OCI-LY7 (cell line): ENCODE measurements around the gene GBP4. TPM values are rescaled to one million over a fixed set of nuclear protein-coding genes. Genes with fewer than 3 reads are reported as not detected.

ENCODE experiments used
- BruUV-seq: library from RNA; stranded (reverse); fragments of 400-500 nt; replicated peaks from 2 replicates; lab custom pipeline; 2021; lab: Mats Ljungman, UMichigan
- CTCF ChIA-PET: fragments of 300-600 bp; sonication (Branson Sonifier 250); formaldehyde crosslinking; loops from one replicate; lab custom pipeline; 2022; ENCODE audit warnings: antibody characterized with exemption; ENCODE audit not compliant: unreplicated experiment; lab: Charles Lee
- POLR2A ChIA-PET: fragments of 300-600 bp; sonication (Branson Sonifier 250); formaldehyde crosslinking; loops from one replicate; lab custom pipeline; 2022; ENCODE audit warnings: antibody characterized with exemption; lab: Charles Lee
- DNase-seq: peaks from one replicate; pipeline ENCODE4 v3.0.0-alpha.2; 2015; ENCODE audit warnings: low spot score
- H2AFZ ChIP-seq: fragments of 200-600 bp; sonication (generic), shearing (Covaris generic); 2 replicates; pipeline ENCODE4 v1.6.1; 2014; ENCODE audit warnings: mild to moderate bottlenecking, antibody characterized with exemption, low read length, moderate library complexity
- H3K27ac ChIP-seq: fragments of 200-600 bp; sonication (generic); 2 replicates; pipeline ENCODE4 v1.5.1; 2014; ENCODE audit warnings: mixed run types, low read depth, mild to moderate bottlenecking, moderate library complexity, low read length, inconsistent platforms; ENCODE audit not compliant: poor library complexity, severe bottlenecking
- H3K36me3 ChIP-seq: fragments of 200-600 bp; sonication (generic); 2 replicates; pipeline ENCODE4 v1.6.1; 2014; ENCODE audit warnings: mild to moderate bottlenecking, antibody characterized with exemption, low read length, moderate library complexity, mixed read lengths; ENCODE audit not compliant: insufficient read depth
- H3K4me1 ChIP-seq: fragments of 200-600 bp; sonication (generic); 2 replicates; pipeline ENCODE4 v1.5.1; 2014; ENCODE audit warnings: mild to moderate bottlenecking, low read length; ENCODE audit not compliant: insufficient read depth, poor library complexity, severe bottlenecking
- H3K4me2 ChIP-seq: fragments of 200-600 bp; sonication (generic); 2 replicates; pipeline ENCODE4 v1.6.1; 2014; ENCODE audit warnings: mild to moderate bottlenecking, low read length
- H3K4me3 ChIP-seq: fragments of 200-600 bp; sonication (generic); 2 replicates; pipeline ENCODE4 v1.5.1; 2014; ENCODE audit warnings: mild to moderate bottlenecking, low read depth, low read length; ENCODE audit not compliant: poor library complexity, severe bottlenecking
- H3K79me2 ChIP-seq: fragments of 200-600 bp; sonication (generic); 2 replicates; pipeline ENCODE4 v1.6.1; 2016; ENCODE audit warnings: low read depth, mild to moderate bottlenecking, low read length, moderate library complexity, mixed read lengths; ENCODE audit not compliant: insufficient read depth
- H3K9me2 ChIP-seq: fragments of 200-600 bp; sonication (generic); 2 replicates; pipeline ENCODE4 v1.6.1; 2016; ENCODE audit warnings: mild to moderate bottlenecking, low read length, mixed read lengths; ENCODE audit not compliant: insufficient read depth
- H3K9me3 ChIP-seq: fragments of 200-600 bp; sonication (generic); 2 replicates; pipeline ENCODE4 v1.6.1; 2014; ENCODE audit warnings: mild to moderate bottlenecking, mixed run types, low read length, mixed read lengths
- H4K20me1 ChIP-seq: fragments of 200-600 bp; sonication (generic); 2 replicates; pipeline ENCODE4 v1.6.1; 2014; ENCODE audit warnings: mild to moderate bottlenecking, antibody characterized with exemption, low read length, moderate library complexity, mixed read lengths; ENCODE audit not compliant: insufficient read depth
- EZH2phosphoT487 ChIP-seq: fragments of 200-600 bp; sonication (generic); IDR thresholded peaks from 2 replicates; pipeline ENCODE4 v1.6.1; 2018; ENCODE audit warnings: low read depth, borderline replicate concordance, mild to moderate bottlenecking, mixed run types, antibody characterized with exemption, low read length, moderate library complexity, mixed read lengths
- intact Hi-C: fragments of 100-400 bp; cut with micrococcal nuclease; formaldehyde crosslinking; loops from one replicate; pipeline ENCODE4 v1.10.0; 2022; ENCODE audit not compliant: unreplicated experiment
- total RNA-seq, 2 experiments: library from RNA; depleted of rRNA in 1 of 2; stranded (reverse); fragments of >200 nt in 1 of 2; shearing (Covaris generic) in 1 of 2; gene quantifications; 2 replicates each; pipeline ENCODE4 v1.2.3, GENCODE V29; 2014 to 2022
- TF ChIP-seq, protein P1 (sequence below): fragments of 200-600 bp; sonication (generic); conservative IDR thresholded peaks from 2 replicates; pipeline ENCODE4 v1.5.1; 2014; ENCODE audit warnings: mild to moderate bottlenecking, antibody characterized with exemption, low read length, moderate library complexity, mixed read lengths

The GBP4 gene
- total RNA-seq, 2 experiments from 2014 or later = not detected

DNA sequence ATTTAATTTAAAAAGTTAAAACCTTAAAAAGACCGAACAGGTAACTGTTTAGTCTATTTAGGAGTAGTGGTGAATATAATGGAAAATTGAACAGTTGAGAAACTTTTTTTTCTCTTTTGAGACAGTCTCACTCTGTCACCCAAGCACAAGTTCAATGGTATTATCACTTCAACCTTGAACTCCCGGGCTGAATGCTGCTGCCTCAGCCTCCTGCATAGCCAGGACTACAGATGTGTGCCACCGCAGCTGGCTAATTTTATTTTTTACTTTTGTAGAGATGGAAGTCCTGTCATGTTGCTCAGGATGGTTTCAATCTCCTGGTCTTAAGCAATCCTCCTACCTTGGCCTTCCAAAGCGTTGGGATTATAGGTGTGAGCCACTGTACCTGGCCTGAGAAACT is 56.6 kb downstream of the GBP4 start:
- Histone ChIP-seq H3K4me1 (no peaks in the 10 kb centered on the region), H3K9me3 (no peaks in the 10 kb centered on the region), H3K36me3 (no peaks in the 10 kb centered on the region), H3K4me2 (no peak overlapping the region), H3K9me2 (no peaks in the 10 kb centered on the region), H2AFZ (no peak overlapping the region), H3K27ac (no peak overlapping the region), H4K20me1 (no peaks in the 10 kb centered on the region), H3K4me3 (no peak overlapping the region), H3K79me2 (no peaks in the 10 kb centered on the region)
- TF ChIP-seq, protein P1, sequence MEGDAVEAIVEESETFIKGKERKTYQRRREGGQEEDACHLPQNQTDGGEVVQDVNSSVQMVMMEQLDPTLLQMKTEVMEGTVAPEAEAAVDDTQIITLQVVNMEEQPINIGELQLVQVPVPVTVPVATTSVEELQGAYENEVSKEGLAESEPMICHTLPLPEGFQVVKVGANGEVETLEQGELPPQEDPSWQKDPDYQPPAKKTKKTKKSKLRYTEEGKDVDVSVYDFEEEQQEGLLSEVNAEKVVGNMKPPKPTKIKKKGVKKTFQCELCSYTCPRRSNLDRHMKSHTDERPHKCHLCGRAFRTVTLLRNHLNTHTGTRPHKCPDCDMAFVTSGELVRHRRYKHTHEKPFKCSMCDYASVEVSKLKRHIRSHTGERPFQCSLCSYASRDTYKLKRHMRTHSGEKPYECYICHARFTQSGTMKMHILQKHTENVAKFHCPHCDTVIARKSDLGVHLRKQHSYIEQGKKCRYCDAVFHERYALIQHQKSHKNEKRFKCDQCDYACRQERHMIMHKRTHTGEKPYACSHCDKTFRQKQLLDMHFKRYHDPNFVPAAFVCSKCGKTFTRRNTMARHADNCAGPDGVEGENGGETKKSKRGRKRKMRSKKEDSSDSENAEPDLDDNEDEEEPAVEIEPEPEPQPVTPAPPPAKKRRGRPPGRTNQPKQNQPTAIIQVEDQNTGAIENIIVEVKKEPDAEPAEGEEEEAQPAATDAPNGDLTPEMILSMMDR = no peak
- no peak for TF ChIP-seq EZH2phosphoT487
- DNase-seq = no peak
- ChIA-PET POLR2A (no interaction called here), CTCF (interaction anchor here (0.5 kb wide), 1 partner anchor 360 kb away, joined by 3 read pairs; no protein-coding TSS in a partner anchor)
- BruUV-seq = no TSS peak
- intact Hi-C loops = no loop called here

DNA sequence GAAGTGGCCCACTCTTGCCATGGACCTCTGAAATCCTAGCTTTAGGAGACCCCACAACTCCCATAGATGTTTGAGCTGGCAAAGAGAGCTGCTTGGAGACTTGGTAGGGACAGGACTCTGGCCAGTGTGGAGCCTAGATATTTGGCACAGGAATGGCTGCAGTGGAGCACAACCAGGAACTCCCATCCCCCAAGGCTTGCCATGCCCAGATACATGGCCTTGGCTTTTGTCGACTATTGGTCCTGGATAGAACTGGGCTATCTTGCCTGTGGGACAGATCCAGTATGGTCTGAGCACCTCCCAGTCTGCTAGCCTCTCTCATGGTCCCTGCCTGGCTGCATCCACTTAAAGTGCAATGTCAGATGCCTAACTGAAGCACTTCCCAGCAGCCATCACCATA is 65.0 kb downstream of the GBP4 start:
- TF ChIP-seq, protein P1 = no peak
- TF ChIP-seq EZH2phosphoT487 = no peak
- Histone ChIP-seq H3K4me3 (no peak overlapping the region), H3K9me3 (no peaks in the 10 kb centered on the region), H2AFZ (no peak overlapping the region), H3K36me3 (no peaks in the 10 kb centered on the region), H3K4me1 (no peaks in the 10 kb centered on the region), H4K20me1 (no peaks in the 10 kb centered on the region), H3K9me2 (no peaks in the 10 kb centered on the region), H3K4me2 (no peak overlapping the region), H3K27ac (no peak overlapping the region), H3K79me2 (no peaks in the 10 kb centered on the region)
- intact Hi-C loops = no loop called here
- BruUV-seq = no TSS peak
- ChIA-PET CTCF (no interaction called here), POLR2A (interaction anchor here (0.7 to 1.1 kb wide), 3 partner anchors 12 to 91 kb away, joined by 3 to 5 read pairs (median 3); no protein-coding TSS in a partner anchor)
- DNase-seq = no peak

Other genes starting within 250 kb of the GBP4 start
- 5.9 and 7.5 TPM in 2 replicates for gene KYAT3, start 206.3 kb downstream of the GBP4 start, total RNA-seq (2014; rRNA removed; shearing (Covaris generic))
- gene KYAT3, start 206.3 kb downstream of the GBP4 start, total RNA-seq (2022) = 24.1 and 26.3 TPM in 2 replicates
- 6.7 and 7.0 TPM in 2 replicates for gene RBMXL1, start 206.3 kb downstream of the GBP4 start, total RNA-seq (2014; rRNA removed; shearing (Covaris generic))
- gene RBMXL1, start 206.3 kb downstream of the GBP4 start, total RNA-seq (2022) = 13.7 and 15.3 TPM in 2 replicates
- gene GBP3, start 176.1 kb downstream of the GBP4 start, total RNA-seq (2014; rRNA removed; shearing (Covaris generic)) = 0.25 and 0.28 TPM in 2 replicates
- gene GBP3, start 176.1 kb downstream of the GBP4 start, total RNA-seq (2022) = 0.17 and 0.49 TPM in 2 replicates
- gene GBP1, start 133.7 kb downstream of the GBP4 start, total RNA-seq (2014; rRNA removed; shearing (Covaris generic)) = not detected in 2 replicates
- not detected in 2 replicates for gene GBP1, start 133.7 kb downstream of the GBP4 start, total RNA-seq (2022)
- not detected in 2 replicates for gene GBP2, start 72.8 kb downstream of the GBP4 start, total RNA-seq (2014; rRNA removed; shearing (Covaris generic))
- gene GBP2, start 72.8 kb downstream of the GBP4 start, total RNA-seq (2022) = not detected in 2 replicates
- gene GBP7, start 22.9 kb downstream of the GBP4 start, total RNA-seq (2014; rRNA removed; shearing (Covaris generic)) = not detected in 2 replicates
- gene GBP7, start 22.9 kb downstream of the GBP4 start, total RNA-seq (2022) = not detected in 2 replicates
- not detected in 2 replicates for gene GBP5, start 73.9 kb upstream of the GBP4 start, total RNA-seq (2014; rRNA removed; shearing (Covaris generic))
- gene GBP5, start 73.9 kb upstream of the GBP4 start, total RNA-seq (2022) = not detected in 2 replicates
- not detected in 2 replicates for gene GBP6, start 165.1 kb upstream of the GBP4 start, total RNA-seq (2014; rRNA removed; shearing (Covaris generic))
- gene GBP6, start 165.1 kb upstream of the GBP4 start, total RNA-seq (2022) = not detected in 2 replicates